Stimulated activated effector memory CD8-positive, alpha-beta T cell treated with anti-CD3 and anti-CD28 coated beads, Interleukin-12 subunit alpha, Interleukin-12 subunit beta, amount 100 ng/mL, for 72 hours (primary cell): ENCODE data around the gene DGAT2L6.

Source experiments
- ATAC-seq: fragments of 150-1000 bp; cut with Tn5 transposase; 2 replicates; pipeline ENCODE4 v1.10.0; 2021
- DNase-seq, 2 donors: peaks; one replicate each; pipeline ENCODE4 v3.0.0; 2021 to 2022; ENCODE audit warnings: low spot score in 2 of 2
- H3K27ac Mint-ChIP-seq: one replicate; pipeline ENCODE4 v1.8.0; 2022; ENCODE audit warnings: mild to moderate bottlenecking, mixed read lengths
- H3K36me3 Mint-ChIP-seq: one replicate; pipeline ENCODE4 v1.8.0; 2022; ENCODE audit warnings: mild to moderate bottlenecking, mixed read lengths
- H3K4me1 Mint-ChIP-seq: one replicate; pipeline ENCODE4 v1.8.0; 2022; ENCODE audit warnings: mixed read lengths
- H3K4me3 Mint-ChIP-seq: one replicate; pipeline ENCODE4 v1.8.0; 2022; ENCODE audit warnings: mild to moderate bottlenecking, mixed read lengths
- H3K9me3 Mint-ChIP-seq: one replicate; pipeline ENCODE4 v1.8.0; 2022; ENCODE audit warnings: mixed read lengths

Gene DGAT2L6

DNA sequence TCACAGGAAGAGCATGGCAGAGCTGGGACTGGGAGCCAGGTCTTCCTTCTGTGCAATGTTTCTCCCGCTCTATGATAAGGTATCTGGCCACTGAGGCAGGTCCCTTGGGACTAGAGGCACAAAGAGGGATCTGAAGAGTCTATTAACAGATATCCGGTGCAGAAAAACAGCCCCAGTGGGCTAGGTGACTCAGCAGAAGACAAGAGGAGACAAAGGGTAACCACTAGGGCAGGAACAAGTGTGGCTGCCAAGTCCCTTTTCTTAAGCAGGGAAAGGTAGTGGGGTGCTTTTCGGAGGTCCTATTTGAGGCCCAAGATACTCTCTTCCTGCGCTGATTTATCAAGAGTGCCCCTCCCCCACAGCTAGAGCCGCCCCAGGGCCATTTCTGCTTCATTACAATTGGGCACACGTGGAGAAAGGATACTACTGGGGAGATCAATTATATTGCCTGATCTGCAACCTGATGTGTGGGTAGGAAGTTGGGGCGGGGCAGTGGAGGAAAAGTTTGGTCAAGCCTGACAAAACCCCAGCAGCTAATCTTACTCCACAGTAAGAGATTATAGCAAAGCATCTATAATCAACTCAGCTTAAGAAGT is at the start of gene DGAT2L6:
Gene DGAT2L6 (plus strand): TSS at position 546 of the 596 bp plus-strand sequence. CDS start 100 bp downstream, outside the sequence.
- no peak for DNase-seq

DNA sequence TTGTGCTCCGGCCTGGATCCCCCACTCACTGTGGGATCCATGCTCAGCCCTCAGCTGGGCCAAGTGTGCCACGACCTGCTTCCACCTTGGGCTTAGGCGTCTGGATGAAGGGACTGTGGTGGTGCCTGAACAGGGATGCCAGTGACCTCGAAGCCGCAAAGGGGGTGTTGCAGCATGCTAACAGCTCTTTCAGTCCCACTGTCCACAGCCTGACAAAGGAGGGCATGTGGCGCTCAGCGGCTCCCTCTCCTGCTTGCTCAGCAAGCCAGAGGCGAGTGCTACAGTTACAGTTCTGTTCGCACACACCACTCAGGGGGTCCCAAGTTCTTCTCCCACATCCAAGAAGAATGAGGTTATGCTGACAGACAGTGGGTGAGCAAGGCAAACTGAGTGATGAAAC is 49.2 kb upstream of the DGAT2L6 start:
- no peaks in the 10 kb centered on the region for H3K36me3 Mint-ChIP-seq
- ATAC-seq (no peak), DNase-seq (no peak)
- H3K27ac Mint-ChIP-seq, result peak overlapping the region; percentile 43
- H3K9me3 Mint-ChIP-seq, result no peaks in the 10 kb centered on the region
- H3K4me3 Mint-ChIP-seq, result no peak overlapping the region
- H3K4me1 Mint-ChIP-seq, result peaks cover 4% of the 10 kb centered on the region

More for the DNA sequence above, at the start of gene DGAT2L6:
- ATAC-seq, result no peak
- no peaks in the 10 kb centered on the region for H3K9me3 Mint-ChIP-seq
- no peaks in the 10 kb centered on the region for H3K36me3 Mint-ChIP-seq
- H3K4me3 Mint-ChIP-seq, result no peak within 1 kb of the TSS
- peaks cover 8% of the 10 kb centered on the region for H3K4me1 Mint-ChIP-seq
- peak within 1 kb of the TSS; percentile 78 for H3K27ac Mint-ChIP-seq

GRCh38 chrX:70129816-70130215 is 47.5 kb upstream of the DGAT2L6 start:
- Mint-ChIP-seq H3K4me1 (peaks cover 6% of the 10 kb centered on the region), H3K9me3 (no peaks in the 10 kb centered on the region), H3K4me3 (no peak overlapping the region), H3K27ac (no peak overlapping the region), H3K36me3 (peaks cover 10% of the 10 kb centered on the region)
- ATAC-seq, result no peak
- DNase-seq, result no peak

GRCh38 chrX:70132224-70132623 is 45.1 kb upstream of the DGAT2L6 start:
- Mint-ChIP-seq H3K9me3 (no peaks in the 10 kb centered on the region), H3K4me3 (peak overlapping the region; percentile 86), H3K27ac (peak overlapping the region; percentile 96), H3K4me1 (peaks cover 20% of the 10 kb centered on the region), H3K36me3 (peaks cover 25% of the 10 kb centered on the region)
- DNase-seq (no peak), ATAC-seq (no peak)

GRCh38 chrX:70132877-70133302 is 44.4 kb upstream of the DGAT2L6 start:
- DNase-seq (no peak), ATAC-seq (peak; percentile 91)
- Mint-ChIP-seq H3K4me3 (peak overlapping the region; percentile 86), H3K9me3 (no peaks in the 10 kb centered on the region), H3K36me3 (peaks cover 32% of the 10 kb centered on the region), H3K4me1 (peaks cover 22% of the 10 kb centered on the region), H3K27ac (peak overlapping the region; percentile 96)

DNA sequence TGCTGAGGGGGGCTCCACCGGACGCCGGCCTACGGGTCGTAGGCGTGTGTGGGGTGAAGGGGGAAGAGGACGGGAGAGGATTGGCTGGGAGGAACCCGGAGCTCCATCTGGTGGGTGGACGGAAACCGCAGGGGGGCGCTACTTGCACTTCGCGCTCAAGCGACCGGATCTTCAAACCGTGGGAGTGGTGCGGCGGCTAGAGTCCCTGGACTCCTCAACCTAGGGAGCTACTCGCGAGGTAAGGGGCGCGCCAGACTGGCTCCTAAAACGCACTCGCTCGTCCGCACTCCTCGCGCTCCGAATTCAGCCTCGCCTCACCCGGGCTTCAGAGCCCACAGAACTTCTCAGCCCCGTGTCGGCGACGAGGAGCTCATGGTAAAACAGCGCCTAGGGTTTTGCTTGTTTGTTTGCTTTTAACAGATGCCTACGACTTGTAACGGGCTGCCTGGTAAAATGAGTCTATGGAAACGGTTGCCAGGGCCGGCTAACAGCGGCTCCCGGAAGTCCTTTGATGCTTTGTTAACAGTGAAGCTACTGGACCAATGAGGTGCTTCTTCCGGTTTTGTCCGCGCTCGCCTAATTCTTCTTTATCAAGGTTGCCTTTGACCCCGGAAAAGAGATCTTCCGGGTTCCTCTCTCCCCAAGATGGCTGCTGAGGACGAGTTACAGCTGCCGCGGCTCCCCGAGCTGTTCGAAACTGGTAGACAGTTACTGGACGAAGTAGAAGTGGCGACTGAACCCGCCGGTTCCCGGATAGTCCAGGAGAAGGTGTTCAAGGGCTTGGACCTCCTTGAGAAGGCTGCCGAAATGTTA is 43.8 kb upstream of the DGAT2L6 start, which contains the start of gene IGBP1:
Gene IGBP1 (plus strand): TSS at position 145 of the 813 bp plus-strand sequence. CDS start 501 bp downstream, at position 646.
- Mint-ChIP-seq H3K4me1 (peaks cover 22% of the 10 kb centered on the region), H3K9me3 (no peaks in the 10 kb centered on the region), H3K4me3 (peak within 1 kb of the TSS; percentile 86), H3K27ac (peak within 1 kb of the TSS; percentile 96), H3K36me3 (peaks cover 38% of the 10 kb centered on the region)
- DNase-seq (peak; percentile 38 to 74), ATAC-seq (peak; percentile 90)

DNA sequence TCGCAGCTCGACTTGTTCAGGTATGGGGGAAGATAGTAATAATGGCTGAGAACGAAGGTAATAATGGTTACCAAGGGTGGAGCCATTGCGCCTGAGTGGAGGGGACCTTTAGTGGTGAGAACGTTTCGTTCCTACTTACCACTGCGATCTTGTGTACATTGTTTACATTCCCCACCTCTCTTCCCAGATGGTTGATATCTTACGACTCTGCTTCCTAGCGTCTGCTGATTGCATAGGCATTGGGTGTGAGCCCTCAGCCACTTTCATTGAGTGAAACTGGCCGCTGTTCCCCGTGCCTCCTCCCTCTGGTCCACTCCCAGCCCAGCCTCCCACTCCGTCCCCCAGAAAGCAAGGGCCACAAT is 43.2 kb upstream of the DGAT2L6 start:
- peak overlapping the region; percentile 86 for H3K4me3 Mint-ChIP-seq
- peaks cover 42% of the 10 kb centered on the region for H3K36me3 Mint-ChIP-seq
- ATAC-seq (no peak), DNase-seq (no peak)
- no peaks in the 10 kb centered on the region for H3K9me3 Mint-ChIP-seq
- peak overlapping the region; percentile 96 for H3K27ac Mint-ChIP-seq
- peaks cover 22% of the 10 kb centered on the region for H3K4me1 Mint-ChIP-seq

DNA sequence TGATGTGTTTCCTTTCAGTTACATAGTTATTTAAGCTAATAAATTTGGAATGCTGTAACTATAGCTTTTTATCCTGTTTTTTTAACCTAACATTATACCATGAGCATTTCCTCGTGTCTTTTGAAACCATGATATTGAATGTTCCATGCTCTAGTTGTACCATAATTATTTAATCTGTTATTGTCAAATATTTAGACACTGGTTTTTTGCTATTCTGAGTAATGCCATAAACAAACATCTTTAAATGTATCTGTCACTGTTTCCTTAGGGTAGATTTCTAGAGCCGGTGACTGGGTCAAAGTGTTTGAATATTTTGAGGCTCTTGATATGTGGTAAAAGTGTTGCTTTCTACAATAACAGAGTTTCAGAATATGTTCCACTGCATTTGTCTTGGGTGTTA is 38.7 kb upstream of the DGAT2L6 start:
- H3K4me1 Mint-ChIP-seq, result peaks cover 32% of the 10 kb centered on the region
- DNase-seq, result no peak
- ATAC-seq, result no peak
- no peak overlapping the region for H3K27ac Mint-ChIP-seq
- H3K9me3 Mint-ChIP-seq, result no peaks in the 10 kb centered on the region
- H3K36me3 Mint-ChIP-seq, result peaks cover 66% of the 10 kb centered on the region
- H3K4me3 Mint-ChIP-seq, result no peak overlapping the region

DNA sequence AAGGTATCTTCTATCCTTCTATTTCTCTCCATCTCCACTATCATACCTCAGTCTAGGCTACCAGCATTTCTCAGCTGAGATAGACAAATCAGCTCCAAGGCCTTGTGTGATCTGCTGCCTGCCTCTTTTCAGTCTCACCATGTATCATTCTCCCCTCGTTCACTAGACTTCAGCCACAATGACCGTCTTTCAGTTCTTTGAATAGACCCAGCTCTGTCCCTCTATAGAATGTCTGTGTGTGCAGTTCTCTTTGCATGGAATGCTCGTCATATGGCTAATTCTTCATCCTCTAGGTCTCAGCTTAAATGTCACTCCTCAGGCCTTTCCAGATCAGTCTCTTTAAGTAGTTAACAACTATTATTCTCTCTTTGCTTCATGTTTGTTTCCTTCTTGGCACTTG is 37.5 kb upstream of the DGAT2L6 start:
- no peak for ATAC-seq
- peaks cover 32% of the 10 kb centered on the region for H3K4me1 Mint-ChIP-seq
- no peak for DNase-seq
- H3K36me3 Mint-ChIP-seq, result peaks cover 58% of the 10 kb centered on the region
- no peaks in the 10 kb centered on the region for H3K9me3 Mint-ChIP-seq
- no peak overlapping the region for H3K4me3 Mint-ChIP-seq
- H3K27ac Mint-ChIP-seq, result no peak overlapping the region

- H3K36me3 Mint-ChIP-seq, result peaks cover 50% of the 10 kb centered on the region
- no peaks in the 10 kb centered on the region for H3K9me3 Mint-ChIP-seq
- DNase-seq, result no peak
- peaks cover 23% of the 10 kb centered on the region for H3K4me1 Mint-ChIP-seq
- H3K4me3 Mint-ChIP-seq, result no peak overlapping the region
- ATAC-seq, result no peak
- no peak overlapping the region for H3K27ac Mint-ChIP-seq
Observed at GRCh38 chrX:70141373-70141772, 35.9 kb upstream of the DGAT2L6 start.

DNA sequence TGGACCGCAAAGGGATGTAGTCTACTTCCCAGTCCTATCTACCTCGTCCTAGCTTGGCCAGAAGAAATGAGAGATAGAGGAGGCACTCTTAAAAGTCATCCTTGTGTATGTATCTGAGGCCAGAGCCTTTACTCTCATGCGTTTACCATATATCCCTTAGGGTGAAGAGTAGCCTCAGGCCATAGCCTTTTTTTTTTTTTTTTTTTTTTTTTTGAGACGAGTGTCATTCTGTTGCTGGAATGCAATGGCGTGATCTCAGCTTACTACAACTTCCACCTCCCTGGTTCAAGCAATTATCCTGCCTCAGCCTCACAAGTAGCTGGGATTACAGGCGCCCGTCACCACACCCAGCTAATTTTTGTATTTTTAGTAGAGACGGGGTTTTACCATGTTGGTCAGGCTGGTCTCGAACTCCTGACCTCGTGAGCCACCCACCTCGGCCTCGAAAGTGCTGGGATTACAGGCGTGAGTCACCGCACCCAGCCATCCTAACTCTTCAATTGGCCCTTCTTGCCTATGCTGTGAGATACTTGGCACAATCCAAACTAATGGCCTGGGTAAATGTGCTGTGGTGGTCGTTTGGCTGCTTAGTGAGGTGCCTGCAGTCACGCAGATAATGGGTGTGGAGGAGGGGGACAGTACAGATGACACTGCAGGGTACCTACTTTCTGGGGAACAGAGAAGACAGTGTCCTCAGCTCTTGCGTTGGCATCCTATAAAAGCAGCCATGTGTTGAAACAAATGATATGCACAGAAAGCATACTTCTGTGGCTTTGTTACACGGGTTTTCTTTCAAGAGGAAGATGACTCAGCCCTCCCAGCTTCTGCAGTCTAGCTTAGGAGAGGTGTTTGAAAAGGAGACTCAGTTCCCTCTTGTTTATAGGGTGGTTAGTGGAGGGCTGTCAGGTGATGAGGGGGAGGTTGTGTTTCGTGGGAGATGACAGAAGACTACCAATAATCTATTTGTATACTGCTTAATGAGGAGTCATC is 10.4 kb upstream of the DGAT2L6 start:
- peak; percentile 60 for ATAC-seq
- no peaks in the 10 kb centered on the region for H3K9me3 Mint-ChIP-seq
- H3K27ac Mint-ChIP-seq, result peak overlapping the region; percentile 41
- H3K4me1 Mint-ChIP-seq, result no peaks in the 10 kb centered on the region
- H3K36me3 Mint-ChIP-seq, result peaks cover 49% of the 10 kb centered on the region
- no peak for DNase-seq
- H3K4me3 Mint-ChIP-seq, result no peak overlapping the region

DNA sequence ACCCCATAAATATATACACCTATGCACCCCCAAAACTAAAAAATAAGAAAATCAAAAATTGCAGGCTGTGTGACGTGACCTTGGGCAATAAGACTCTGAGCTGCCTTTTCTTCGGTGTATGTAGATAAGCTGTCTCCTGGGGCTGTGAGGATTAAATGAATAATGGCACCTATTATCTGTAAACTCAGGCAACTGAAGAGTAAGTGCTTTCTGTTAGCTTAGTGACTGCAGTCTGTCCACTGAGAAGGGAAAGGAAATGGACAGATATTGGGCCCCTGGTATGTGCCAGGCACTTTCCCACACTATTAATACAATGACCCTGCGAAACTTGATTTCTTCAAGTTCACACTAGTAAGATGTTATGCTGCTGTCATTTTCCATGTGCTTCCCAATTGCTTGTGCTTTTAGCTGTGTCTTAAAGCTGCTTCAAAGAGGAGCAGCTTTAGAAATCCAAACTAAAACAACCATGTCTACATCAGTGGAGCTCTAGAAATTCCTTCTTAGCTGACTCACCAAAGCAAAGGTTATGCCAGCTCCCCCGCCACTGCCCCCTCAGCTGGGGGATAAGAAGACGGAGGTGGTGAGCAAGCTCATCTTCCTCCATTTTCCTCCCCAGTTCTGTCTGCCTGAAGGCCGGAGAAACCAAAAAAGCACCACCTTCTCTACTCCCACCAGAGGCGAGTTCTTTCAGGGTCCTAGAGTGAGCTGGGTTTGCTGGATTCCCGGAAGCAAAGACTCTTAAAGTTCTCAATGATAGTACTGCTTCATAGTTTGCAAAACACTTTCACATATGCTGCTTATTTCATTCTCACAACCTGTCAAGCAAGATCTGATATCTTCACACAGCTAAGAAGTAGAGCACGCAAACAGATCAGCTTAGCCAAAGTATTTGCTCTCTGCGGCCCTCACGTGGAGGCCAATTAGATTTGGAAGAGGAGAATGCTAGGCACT is 8.8 kb upstream of the DGAT2L6 start:
- Mint-ChIP-seq H3K4me3 (no peak overlapping the region), H3K27ac (no peak overlapping the region), H3K36me3 (peaks cover 38% of the 10 kb centered on the region), H3K9me3 (no peaks in the 10 kb centered on the region), H3K4me1 (no peaks in the 10 kb centered on the region)
- DNase-seq (no peak), ATAC-seq (no peak)

- H3K9me3 Mint-ChIP-seq, result no peaks in the 10 kb centered on the region
- no peaks in the 10 kb centered on the region for H3K4me1 Mint-ChIP-seq
- ATAC-seq, result no peak
- no peak overlapping the region for H3K4me3 Mint-ChIP-seq
- no peak overlapping the region for H3K27ac Mint-ChIP-seq
- peaks cover 30% of the 10 kb centered on the region for H3K36me3 Mint-ChIP-seq
- DNase-seq, result no peak
Observed at GRCh38 chrX:70169281-70169680, 8.0 kb upstream of the DGAT2L6 start.

DNA sequence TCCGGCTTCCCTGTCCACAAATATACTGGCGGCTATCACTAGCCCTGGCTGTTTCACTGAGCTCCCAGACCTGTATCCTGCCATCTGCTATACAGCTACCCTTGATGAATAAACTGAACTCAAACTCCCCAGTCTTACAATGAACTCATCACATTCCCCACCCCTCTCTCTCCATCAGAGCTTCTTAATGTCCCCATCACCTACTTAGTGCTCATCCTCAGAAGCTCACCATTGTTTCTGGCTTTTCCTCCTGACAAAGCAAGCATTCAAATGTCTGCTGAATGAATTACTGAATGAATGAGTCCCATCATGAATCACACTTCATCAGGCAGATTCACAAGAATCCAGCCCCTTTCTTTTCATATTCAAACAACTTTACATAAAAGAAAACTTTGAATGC is 5.7 kb upstream of the DGAT2L6 start:
- no peak overlapping the region for H3K4me3 Mint-ChIP-seq
- no peaks in the 10 kb centered on the region for H3K9me3 Mint-ChIP-seq
- no peak overlapping the region for H3K27ac Mint-ChIP-seq
- peaks cover 7% of the 10 kb centered on the region for H3K36me3 Mint-ChIP-seq
- DNase-seq (no peak), ATAC-seq (no peak)
- H3K4me1 Mint-ChIP-seq, result peaks cover 8% of the 10 kb centered on the region
